HG03097 (cell line): Measurements from ENCODE around the gene HMGXB3.

Experiments used
- ATAC-seq: cut with Tn5 transposase; IDR thresholded peaks from one replicate; pipeline ENCODE4 v1.9.1; 2021; ENCODE audit not compliant: unreplicated experiment, low FRiP score

Gene HMGXB3

DNA sequence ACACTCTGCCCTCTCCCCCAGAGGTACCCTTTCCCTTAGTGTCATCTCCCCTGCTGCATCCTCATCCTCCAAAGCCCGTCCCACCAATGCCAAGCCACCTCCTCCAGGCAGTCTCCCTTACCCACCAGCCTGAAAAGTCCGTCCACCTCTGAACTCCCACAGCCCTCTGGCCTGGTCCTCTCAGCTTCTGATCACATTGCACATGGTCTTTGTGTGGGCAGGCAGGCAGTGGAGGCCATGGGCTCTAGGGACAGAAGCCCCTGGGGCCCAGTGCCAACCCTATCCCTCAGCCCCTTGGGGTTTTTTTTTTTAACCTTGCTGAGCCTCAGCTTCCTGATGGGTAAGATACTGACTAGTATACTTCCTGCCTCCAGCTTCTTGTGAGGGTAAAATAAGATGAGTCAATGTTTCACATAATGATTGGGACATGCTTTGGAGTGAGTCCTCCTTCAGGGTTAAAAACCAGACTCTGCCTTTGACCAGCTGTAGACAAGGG is 66.4 kb downstream of the HMGXB3 start:
- ATAC-seq = peak; percentile 54

- ATAC-seq = no peak
Measured at GRCh38 chr5:150067405-150067960, 66.9 kb downstream of the HMGXB3 start.

DNA sequence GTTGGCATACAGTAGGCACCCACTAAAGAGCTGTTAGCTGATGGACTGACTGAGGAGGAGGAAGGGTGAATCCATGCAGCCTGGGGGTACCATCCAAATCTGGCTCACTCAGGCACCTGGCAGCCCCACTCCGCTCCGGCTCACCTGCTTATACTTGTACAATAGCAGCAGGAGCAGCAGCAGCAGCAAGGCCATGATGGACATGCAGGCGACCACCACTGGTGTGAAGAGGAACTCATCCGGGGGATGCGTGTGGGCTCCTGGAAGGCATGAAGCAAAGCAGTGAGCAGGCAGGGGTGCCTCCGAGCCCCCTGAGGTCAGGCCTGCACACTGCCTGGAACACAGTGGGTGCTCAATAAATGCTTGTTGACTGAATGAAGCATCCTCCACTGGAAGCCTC is 67.5 kb downstream of the HMGXB3 start:
- ATAC-seq = no peak

DNA sequence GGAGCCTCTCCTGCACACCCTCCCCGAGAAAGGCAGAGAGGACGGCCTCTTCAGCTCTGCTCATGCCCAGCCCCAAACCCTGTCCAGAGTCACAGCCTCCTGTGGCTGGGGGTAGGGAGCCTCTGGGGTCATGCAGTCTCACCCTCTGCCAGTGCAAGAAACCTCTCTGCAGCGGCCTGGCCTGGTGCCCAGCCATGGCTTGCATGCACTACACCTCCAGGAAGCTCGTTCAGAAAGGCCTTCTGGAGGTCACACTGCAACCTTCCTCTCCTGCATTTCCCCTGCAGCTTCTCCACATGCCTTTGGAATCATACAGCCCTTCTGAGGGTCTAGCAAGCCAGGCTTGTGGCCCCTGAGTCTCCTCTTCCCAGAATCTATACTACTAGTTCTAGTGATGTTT is 67.9 kb downstream of the HMGXB3 start:
- no peak for ATAC-seq

- no peak for ATAC-seq
Measured at GRCh38 chr5:150068961-150069645, 68.6 kb downstream of the HMGXB3 start.

GRCh38 chr5:150069672-150070627 is 69.4 kb downstream of the HMGXB3 start:
- ATAC-seq = no peak

GRCh38 chr5:150070821-150071220 is 70.3 kb downstream of the HMGXB3 start:
- no peak for ATAC-seq

- no peak for ATAC-seq
Measured at GRCh38 chr5:150073086-150073625, 72.6 kb downstream of the HMGXB3 start.

GRCh38 chr5:150073677-150074076 is 73.1 kb downstream of the HMGXB3 start:
- ATAC-seq = no peak

DNA sequence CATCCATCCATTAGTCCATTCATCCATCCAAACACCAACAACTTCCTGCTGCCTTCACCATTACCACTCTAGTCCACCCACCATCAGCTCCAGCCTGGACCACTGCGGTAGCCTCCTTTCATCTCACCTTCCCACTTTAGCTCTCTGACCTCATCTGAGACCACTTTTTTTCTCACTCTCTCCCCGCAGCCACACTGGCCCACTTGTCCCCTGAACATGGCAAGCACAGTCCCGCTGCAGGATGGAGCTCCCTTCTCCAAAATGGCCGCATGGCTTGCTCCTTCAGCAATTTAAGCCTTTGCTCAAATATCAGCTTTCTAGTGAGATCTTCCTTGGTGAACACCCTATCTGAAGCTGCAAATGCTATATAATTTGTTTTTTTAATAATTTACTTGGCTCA is 74.7 kb downstream of the HMGXB3 start:
- no peak for ATAC-seq

- no peak for ATAC-seq
Measured at GRCh38 chr5:150075806-150076205, 75.3 kb downstream of the HMGXB3 start.

- no peak for ATAC-seq
Measured at GRCh38 chr5:150077060-150077459, 76.5 kb downstream of the HMGXB3 start.

DNA sequence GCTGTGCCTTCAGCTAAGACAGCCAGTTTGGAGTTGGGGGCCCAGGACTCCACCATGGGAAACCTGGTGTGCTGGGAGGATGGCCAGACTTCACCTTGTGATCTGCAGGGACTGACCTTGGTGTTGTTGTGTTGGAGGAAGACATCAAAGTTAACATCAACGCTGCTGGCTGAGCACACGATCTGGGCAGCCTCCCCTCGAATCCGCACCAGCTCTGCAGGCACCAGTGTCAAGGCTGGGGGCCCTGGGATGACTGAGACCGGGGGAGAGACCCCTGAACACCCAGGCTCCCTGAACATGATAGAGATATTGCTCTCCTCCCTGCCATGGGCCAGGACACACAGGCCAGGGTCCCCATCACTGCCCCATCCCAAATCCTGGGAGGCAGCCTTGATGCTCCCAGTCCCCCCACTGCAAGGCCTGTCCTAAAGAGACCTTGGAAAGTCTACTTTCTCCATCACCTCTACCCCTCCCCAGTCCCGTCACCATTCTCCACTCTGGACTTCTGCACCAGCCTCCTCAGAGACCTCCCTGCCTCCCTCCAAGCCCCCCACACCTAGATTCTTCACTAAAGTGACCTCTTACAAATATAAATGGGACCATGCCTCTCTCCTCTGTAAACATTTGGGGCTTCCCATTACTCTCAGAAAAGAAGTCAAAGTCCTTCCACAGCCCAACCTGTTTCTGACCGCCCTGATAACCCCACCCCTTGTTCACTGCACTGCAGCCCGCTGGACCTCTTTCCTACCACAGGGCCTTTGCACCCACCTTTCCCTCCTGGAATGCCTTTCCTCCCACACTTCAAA is 77.7 kb downstream of the HMGXB3 start:
- no peak for ATAC-seq

DNA sequence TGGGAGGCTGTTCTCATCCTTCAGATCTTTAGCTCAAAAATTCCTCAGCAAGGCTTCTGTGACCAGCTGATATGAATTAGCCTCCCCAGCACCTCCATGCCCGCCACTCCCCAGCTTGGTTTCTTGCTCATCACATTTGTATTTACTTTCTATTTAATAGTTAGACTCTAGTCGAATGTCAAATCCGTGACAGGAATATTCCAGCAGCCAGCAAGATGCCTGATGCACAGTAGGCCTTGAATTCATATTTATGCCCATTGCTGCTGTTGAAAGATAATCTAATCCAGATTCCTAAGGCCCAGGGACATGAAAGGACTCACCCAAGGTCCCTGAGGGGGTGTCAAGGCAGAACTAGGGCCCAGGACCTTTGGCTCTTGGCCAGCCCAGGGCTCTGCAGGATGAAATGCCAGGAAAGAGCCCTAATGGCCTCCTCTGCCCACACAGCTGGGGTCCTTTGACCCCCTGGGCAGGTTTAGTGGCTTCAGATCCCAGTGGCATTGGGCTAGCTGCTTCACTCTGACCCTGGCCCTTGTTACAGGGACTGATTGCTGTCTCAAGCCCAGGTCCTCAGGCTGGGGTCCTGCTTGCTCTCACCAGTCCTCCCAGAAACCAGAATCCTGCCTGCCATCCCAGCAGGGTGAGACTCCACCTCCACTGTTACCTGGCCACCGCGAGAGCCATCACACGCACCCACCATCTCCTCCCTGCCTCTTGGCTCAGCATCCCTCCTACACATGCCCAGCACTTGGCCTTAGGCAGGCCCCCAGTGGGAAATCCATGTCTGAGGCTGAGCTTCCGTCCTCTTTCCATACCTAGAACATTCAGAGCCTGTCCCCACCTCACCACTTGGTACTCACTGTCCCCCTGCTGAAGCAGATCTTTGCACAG is 78.5 kb downstream of the HMGXB3 start:
- ATAC-seq = no peak

DNA sequence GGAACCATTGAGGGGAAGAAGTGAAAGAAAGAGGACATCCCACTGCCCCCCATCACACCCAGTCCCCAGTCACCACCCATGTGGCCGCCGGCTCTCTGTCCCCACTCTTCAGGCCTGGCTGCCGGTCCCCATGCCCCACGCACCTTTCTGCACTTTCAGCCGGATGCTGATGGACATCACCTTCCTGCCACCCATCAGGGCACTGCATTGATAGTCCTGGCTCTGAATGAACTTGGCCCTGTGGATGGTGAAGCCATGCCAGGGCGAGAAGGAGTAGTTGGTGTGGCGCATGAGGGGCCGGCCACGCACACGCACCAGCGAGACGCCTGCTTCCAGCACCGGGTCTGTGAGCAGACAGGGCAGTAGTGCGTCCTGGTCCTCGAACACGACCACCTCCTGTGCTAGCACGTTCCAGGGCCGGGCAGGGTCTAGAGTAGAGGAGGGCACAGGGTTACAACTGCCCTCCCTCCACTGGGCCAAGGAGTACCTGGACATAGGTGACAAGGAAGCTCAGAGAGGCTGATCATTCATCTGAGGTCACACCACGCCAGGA is 79.4 kb downstream of the HMGXB3 start:
- ATAC-seq = no peak

DNA sequence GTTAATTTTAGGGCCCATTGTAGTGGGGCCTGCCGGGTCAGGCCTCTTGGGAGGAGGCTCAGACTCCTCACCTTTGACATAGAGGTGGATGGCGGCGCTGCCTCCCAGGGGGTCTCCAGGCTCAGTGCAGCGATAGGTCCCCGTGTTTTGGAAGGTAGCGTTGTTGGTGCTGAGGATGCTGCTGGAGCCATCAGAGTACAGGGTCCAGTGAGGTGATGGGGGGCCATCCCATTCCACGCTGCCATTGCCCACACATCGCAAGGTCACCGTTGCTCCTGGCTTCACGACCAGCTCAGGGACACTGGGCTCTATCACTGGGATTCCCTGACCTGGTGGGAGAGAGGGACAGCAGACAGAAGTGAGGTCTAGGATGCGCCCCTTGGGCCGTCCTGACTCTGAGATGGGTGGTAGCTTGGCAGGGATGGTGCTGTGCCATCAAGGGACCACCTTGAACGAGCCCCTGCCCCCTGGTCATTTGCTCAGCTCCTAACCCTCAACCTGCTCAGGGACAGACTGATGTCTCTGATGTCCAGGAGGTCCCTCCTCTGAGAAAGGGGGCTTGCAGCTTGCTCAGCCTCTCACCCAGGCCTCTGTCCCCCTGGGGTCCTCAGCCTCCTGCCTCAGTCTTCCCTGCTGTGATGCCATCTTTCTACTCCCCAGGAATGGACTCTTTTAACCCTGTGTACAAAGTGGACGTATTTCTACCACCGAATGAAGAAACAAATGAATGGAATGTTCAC is 80.3 kb downstream of the HMGXB3 start:
- ATAC-seq = no peak

GRCh38 chr5:150081541-150082283 is 81.2 kb downstream of the HMGXB3 start:
- peak; percentile 63 for ATAC-seq

- ATAC-seq = no peak
Measured at GRCh38 chr5:150082374-150082773, 81.8 kb downstream of the HMGXB3 start.
